Dermis microvascular lymphatic vessel endothelial cell (primary cell): Measurements from ENCODE around the gene CD52. TPM values are rescaled to one million over a fixed set of nuclear protein-coding genes. Genes with fewer than 3 reads are reported as not detected.
"Not testable (repeated sequence)": the region's sequence is repeated elsewhere in the genome, so short reads cannot be mapped to it uniquely, and the experiment has no call there.

ENCODE experiments used
- DNase-seq, 2 donors: peaks; one replicate each; pipeline versions ENCODE4 v3.0.0 to v3.0.0-alpha.2; 2010; ENCODE audit warnings: low read depth in 2 of 2
- total RNA-seq: library from RNA; depleted of rRNA; stranded (reverse); fragments of >200 nt; gene quantifications from 2 replicates; pipeline ENCODE4 v1.2.1, GENCODE V29; 2014

The CD52 gene
- total RNA-seq, 1 donor from 2014 or later, result not detected

DNA sequence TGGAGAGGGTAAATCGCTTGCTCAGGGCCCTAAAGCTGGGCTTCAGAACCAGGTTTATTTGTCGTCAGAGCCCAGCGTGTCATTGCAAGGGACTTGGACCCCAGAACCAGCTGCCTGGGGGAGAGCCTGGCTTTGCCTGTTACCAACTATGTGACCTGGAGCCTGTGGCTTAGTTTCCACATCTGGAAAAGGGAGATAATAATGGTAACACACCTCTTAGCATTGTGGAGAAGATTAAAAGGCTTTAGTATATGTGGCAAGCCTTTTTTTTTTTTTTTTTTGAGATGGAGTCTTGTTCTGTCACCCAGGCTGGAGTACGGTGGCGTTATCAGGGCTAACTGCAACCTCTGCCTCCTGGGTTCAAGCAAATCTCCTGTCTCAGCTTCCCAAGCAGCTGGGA, 12.5 kb downstream of the CD52 start:
- DNase-seq, result no peak

DNA sequence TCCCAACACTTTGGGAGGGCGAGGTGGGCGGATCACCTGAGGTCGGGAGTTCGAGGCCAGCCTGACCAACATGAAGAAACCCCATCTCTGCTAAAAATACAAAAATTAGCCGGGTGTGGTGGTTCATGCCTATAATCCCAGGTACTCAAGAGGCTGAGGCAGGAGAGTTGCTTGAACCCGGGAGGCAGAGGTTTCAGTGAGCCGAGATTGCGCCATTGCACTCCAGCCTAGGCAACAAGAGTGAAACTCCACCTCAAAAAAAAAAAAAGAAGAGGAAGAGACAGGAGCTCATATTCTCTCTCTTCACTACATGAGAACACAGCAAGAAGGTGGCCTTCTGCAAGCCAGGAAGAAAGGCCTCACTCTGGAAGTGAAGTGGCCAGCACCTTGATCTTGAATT, 15.6 kb downstream of the CD52 start:
- not testable (repeated sequence) for DNase-seq

DNA sequence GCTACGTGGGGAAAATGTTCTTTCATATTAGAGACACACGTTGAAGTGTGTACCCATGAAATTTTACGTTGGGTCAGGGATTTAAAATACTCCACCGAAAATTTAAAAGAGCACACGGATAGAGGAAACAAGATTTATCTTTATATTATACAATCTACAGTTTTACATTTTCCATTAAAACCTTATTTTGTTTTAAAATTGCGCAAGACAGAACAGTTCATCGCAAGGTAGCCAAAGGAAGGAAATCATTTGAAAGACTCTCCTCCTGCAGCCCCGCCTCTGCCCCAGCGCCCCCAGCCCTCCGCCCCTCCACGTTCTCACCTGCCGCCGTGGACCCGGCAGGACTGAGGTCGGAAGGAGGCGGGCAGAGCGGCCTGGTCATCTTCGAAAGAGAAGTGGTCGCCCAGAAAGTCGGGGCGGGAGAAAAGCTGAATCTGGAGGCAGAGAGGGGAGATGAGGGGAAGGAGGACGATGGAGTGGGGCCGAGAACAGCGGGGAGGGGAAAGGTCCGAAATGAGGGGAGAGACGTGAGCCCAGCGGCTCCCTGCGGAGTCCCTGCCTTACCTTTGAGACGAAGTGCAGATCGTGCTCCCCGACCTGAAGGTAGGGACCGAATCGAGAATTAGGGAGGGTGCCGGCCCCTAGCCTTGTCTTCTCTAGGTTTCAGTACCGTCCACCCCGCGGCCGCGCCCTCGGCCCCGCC, 18.2 kb downstream of the CD52 start:
- DNase-seq, result no peak

DNA sequence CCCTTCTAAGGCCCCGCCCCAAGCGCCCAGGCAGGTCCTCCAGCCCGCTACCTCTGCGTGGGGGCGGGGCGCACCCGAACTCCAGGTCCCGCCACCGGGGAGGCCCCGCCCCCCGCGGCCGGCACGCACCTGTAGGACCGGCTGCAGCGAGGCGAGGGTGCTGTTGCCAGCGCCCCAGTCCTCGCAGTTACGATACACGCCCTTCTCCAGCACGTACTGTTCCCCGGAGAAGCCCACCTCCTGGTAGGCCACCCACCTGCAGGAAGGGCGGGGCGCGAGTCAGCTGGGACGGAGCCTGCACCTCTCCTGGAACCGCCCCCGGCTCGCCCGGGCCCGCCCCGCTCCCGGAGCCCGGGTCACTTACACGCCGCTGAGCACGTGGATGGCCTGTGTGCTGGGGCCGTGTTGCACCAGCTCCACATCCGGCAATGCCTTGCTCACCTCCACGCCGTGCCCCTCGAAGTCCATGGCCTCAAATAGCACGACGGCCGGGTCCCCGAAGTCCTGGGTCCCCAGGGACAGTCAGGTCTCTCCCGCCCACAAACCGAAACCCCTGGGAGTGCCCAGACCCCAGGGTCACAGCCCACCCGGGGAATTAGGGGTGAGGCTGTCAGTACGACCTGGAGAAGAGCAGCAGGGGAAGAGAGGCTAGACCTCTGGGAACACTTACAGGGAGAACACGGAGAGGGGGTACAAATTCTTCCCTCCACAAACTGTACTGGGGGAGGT, 18.9 kb downstream of the CD52 start:
- peak in 1 of 2 donors; percentile 26 for DNase-seq

DNA sequence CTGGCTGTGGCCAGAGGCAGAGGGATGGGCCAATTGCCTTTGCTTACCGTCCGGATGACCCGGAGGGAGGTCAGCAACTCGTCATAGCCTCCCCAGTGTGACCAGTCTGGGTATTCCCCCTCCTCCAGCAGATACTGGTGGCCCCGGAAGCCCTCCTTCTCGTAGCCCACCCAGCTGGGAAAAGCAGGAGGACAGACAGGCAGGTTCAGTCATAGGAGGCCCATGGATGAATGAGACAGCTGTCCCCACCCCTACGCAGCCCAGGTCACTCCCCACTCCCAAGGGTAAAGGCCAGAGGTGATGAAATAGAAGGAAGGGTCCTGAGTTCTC, 19.4 kb downstream of the CD52 start:
- DNase-seq, result no peak

DNA sequence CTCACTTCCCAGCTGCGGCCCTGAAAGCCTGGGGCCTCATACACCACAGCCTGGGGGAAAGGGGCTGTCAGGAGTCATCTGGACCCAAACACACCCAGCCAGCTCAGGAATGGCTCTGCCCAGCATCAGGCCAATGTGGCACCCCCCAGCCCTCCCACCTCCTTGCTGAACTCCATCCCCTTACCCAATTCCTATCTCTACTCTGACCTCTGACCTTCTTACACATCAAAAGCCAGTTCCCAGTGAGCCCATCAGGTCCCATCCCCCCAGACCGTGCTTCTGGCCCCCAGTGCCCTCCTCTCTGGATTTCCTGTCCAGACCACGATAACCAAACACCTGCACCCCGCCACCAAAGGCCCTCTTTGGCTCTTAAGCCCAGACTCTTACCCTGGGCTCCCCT, 19.9 kb downstream of the CD52 start:
- no peak for DNase-seq

DNA sequence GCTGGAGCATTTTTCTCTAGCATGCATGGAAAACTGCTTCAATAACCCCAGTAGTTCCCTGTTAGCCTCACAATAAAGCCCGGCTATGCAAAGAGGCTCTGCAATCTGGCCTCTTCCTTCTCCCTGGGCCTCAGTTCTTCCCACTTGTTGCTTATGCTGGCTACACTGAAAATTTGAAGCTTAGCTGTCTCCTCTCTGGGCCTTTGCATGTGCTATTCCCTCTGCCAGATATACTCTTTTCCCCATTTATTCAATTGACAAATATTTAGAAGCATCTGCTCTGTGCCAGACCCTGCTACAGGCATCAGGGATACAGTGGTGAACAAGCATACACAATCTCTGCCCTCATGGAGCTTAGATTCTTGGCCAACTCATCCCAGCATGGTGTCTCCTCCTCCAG, 20.9 kb downstream of the CD52 start:
- DNase-seq, result no peak

DNA sequence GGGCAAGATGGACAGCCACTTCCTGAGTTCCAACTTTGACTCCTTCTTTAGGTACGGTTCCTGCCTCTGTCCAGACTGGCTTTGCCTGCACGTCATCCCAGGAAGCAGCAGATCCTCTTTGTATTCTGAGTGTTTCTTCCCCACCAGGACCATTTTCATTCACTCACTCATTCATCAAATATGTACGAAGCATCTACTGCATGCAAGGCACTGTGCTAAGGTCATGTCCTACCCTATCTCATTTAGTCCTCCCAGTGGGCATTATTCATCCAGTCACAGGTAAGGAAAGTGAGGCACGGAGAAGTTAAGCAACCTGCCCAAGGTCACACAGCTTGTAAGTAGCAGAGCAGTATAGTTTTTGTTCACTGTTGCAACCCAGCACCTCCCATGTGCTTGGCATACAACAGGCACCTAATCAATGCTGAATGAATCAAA, 22.3 kb downstream of the CD52 start:
- no peak for DNase-seq

DNA sequence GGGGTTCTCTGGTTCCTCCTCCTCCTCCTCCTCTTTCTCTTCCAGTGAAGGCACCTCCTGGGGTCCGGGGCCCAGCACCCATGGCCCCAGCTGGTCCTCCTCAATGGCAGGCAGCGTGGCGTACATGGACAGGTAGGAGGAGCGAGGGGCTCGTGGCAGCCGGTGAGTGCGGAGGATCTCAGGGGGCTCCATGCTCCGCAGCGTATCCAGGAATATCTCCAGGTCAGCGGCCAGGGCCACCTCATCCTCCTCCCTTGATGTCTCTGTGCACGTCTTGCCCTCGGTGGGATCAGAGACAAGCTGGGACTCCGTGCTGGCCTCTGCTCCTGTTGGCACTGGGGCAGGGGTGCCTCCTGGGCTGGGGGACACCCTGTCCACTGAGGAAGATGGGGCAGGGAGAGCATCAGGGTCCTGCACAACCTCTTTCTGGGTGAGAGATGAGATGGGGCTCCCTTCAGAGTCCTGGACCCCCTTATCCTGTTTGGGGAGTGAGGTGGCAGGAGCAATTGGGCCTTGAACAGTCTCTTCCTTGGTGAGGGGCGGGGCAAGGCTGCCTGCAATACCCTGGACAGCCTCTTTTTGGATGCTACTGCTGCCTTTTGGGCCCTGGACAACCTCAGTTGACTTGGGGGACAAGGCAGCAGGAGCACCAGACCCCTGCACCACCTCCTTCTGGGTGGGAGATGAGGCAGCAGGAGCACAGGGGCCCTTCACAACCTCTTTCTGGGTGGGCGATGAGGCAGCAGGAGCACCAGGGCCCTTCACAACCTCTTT, 26.6 kb downstream of the CD52 start:
- DNase-seq, result no peak

DNA sequence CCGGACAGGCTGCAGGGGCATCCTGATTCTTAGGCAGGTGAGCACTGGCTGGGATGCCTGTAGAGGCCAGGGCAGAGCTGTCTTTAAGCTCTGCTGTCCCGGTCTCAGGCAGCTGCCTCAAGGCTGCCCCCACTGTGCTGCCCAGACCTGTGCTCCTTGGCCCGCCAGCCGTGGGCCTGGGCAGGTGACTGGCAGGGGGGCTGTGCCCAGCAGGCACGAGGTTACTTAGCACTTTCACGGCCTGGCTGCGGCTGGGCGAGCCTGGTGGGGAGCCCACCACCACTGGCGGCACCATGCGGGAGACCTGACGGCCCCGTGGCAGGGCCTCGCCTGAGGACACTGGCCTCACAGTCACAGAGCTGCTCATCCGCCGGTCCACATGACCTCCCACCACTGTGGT, 28.0 kb downstream of the CD52 start:
- no peak for DNase-seq

DNA sequence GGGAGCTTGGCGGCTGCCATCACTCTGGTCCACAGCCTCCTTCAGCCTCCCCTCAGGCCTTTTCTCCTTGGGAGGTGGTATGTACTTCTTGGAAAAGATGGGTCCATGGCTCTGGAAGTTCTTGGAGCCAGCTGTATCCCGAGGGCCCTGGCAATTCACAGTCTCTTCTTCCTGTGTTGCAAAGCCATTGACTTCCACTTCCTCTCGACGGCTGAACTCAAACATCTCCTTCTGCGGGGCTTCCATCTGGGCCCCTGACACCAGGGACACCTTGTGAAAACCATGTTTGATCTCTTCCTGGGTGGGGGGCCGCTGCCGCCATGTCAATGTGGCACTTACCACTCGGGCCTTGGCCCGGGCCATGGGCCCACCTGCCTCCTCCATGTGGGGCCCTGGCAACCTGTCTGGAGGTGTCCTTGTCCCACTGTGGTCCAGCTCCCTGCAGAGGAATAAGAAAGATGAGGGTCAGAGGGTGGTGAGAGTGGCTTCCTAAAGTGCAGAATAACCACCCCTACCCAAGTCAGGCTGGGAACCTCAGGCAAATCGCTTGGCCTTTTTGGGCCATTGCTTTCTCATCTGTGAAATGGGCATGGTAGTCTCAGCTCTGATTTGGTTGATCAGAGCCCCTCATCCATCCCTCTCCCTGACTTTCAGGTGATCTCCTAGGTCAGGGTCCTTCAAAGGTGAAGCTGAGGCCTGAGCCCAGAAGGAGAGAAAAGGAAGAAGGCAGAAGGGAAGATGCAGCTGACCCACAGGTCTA, 28.7 kb downstream of the CD52 start:
- DNase-seq, result no peak

DNA sequence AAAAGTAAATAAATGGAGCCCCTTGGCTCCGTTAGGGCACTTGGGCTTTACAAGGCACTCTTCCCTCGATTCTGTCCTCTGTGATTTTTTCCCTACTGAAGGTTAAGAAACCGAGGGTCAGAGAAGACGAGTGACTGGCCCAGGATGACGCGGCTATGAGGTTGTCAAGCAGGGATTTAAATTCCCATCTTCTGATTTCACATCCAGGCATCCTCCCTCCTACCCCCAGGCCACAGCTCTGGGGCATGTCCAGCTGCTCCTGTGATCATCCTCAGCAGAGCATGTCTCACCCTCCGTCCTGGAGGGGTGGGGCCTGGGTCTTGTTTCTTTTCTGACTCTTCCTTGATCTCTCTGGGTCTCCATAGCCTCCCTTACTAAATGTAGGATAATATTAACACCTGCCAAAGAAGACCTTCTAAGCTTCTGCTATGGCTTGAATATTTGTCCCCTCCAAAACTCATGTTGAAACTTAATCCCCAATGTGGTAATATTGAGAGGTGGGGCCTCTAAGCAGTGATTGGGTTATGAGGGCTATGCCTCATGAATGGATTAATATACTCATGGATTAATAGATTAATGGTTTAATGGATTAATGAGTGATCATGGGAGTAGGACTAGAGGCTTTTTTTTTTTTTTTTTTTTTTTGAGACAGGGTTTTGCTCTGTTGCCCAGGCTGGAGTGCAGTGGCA, 31.6 kb downstream of the CD52 start:
- DNase-seq, result no peak

DNA sequence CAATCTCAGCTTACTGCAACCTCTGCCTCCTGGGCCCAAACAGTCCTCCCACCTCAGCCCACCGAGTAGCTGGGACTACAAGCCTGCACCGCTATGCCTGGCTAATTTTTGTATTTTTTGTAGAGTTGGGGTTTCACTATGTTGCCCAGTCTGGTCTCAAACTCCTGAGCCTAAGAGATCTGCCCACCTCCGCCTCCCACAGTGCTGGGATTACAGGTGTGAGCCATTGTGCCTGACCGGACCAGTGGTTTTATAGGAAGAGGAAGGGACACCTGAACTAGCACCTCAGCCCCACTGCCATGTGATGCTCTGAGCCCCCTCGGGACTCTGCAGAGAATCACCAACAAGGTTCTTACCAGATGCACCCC, 32.1 kb downstream of the CD52 start:
- no peak for DNase-seq

DNA sequence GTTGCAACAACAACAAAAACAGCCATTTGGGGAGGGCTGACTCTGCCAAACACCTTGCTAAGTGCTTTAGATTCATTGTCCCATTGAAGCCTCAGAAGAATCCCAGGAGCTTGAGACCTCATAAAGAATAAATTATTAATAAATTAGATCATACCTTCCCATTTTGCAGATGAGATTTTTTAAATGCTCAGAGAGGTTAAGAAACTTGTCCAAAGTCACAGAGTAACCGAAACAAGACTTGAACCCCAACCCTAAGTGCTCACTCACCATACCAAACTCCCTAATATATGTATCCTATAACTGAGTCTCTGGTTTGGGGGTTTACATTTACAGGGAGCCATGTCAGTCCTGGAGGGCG, 32.6 kb downstream of the CD52 start:
- DNase-seq, result no peak

DNA sequence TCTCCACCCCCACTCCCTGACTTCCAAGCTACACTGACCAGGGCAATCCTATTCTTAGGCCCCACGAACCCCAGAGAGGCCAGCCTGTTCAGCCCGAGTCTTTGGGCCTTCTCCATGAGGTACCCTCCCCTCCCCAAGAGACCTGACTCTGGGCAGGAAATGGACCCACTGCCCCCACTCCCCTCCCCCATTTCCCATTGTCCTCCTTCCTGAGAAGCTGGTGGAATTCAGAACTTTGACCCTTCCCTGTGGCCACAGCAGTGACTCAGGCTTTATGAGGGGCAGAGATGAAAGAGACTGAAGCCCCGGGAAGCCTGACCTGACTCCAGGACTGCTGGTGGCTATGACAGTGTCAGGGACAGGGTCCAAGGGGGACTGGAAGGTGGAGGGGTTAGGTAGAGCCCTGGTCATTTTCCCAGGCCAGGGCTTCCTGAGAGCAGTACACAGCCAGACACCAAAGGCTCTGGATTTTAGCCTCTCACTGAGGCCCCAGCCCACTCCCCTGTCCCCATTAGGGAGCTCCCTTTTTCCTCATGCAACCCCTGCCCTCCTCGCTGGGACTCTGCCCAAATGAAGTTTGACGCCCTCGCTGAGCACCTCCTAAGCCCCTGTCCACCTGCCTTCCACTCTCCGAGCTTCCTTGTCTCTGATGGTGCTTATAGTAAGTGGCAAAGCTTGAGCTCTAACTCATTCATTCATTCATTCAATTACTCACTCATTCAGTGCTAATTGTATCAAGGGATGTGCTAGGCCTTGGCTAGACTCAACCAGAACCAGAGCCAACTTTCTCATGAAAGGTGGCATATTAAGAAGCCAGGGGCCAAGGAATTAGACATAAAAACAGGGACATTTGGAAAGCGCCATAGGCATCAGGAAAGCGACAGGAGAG, 33.2 kb downstream of the CD52 start:
- DNase-seq, result peak; percentile 81 to 82

DNA sequence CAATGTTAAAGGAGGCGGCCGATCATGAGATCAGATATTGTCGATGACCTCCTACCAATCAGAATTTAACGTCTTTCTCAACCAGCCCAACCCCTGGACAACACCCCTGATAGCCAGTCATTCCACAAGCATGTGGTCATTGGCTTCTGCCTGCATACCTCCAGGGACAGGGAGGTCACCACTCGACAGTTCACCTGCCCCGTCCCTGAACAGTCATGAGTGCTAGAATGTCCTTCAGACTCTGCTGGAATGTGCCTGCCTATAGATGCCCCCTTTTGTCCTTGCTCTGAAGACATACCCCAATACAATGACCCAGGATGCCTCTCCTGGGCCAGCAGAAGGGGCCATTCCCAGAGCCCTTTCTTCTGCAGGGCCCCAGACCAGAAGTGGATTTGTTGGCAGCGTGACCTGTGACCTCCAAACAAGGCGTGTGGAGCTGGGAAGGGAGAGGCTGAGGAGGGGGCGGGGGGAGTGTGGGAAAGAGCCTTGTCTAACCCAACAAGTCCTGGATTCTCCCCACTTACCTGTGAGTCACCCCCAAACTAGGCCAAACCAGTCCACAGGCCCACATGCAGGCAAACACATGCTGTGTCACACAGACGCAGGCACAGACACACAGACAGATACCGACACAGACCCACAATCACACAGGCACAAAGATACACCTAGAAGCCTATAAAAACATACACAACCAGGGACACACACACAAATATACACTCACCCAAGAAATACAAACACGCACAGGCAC, 34.0 kb downstream of the CD52 start:
- peak in 1 of 2 donors; percentile 21 for DNase-seq

DNA sequence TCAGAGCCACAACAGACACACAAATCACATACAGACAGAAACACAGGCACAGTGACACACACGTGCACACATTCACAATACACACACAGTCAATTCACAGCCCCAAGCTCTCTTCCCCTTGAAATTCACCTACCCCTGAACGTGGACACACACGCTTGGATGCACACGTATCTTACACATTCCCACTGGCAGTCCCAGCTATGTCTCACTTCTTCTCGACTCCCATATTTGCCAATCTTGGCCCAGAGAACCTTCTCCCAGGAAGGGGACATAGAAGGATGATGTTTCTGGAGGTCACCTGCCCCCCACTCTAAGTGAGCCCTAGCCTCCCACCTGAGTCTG, 34.6 kb downstream of the CD52 start:
- no peak for DNase-seq

DNA sequence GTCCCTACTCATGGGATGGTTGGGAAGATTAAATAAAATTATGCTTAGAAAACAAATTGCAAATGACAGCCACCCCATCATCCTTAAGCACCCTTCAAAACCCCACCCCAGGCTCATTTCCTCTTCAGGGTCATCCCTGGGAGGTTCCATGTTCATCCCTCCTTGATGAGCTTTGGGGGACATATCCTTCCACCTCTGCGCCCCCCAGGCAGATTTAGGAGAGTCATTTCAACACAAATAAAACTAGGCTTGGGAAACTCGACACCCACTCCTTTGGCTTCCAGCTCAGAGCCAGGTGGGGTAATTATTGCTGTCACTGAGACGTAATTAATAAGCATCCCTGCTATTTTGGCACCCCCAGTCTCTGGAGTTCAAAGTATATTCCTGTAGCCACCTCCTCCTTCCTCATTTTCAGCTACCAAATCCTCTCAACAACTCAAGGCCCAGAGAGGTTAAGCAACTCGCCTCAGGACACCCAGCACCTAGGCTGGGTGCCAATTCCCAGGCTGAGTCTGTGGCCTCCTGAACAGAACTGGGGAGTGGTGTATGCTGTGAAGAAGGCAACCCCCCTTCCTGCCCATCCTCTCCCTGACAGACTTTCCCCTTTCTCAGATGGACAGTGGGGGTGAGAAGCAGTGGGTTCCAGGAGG, 35.6 kb downstream of the CD52 start:
- no peak for DNase-seq
